AG09319 (cell line): ENCODE results near the gene SCG3.

Experiments
- DNase-seq: peaks from one replicate; pipeline ENCODE4 v3.0.0-alpha.2; 2010; ENCODE audit warnings: low read depth; ENCODE audit errors: extremely low read depth
- CTCF ChIP-seq: IDR thresholded peaks from 2 replicates; pipeline ENCODE4 v1.5.1; 2011; ENCODE audit warnings: low read depth, mild to moderate bottlenecking, inconsistent platforms, low read length, moderate library complexity

Gene SCG3

GRCh38 chr15:51727141-51727897 lies 46.0 kb downstream of the SCG3 start:
- TF ChIP-seq CTCF: peak; percentile 18
- no peak for DNase-seq

- no peak for DNase-seq
- TF ChIP-seq CTCF: no peak
Measured at GRCh38 chr15:51731549-51732267, 50.4 kb downstream of the SCG3 start.

GRCh38 chr15:51732646-51733045 lies 51.3 kb downstream of the SCG3 start:
- no peak for DNase-seq

GRCh38 chr15:51735228-51736010 lies 54.1 kb downstream of the SCG3 start:
- no peak for DNase-seq
- no peak for TF ChIP-seq CTCF

More at GRCh38 chr15:51732646-51733045, 51.3 kb downstream of the SCG3 start:
- TF ChIP-seq CTCF: no peak

- no peak for TF ChIP-seq CTCF
- no peak for DNase-seq
Measured at GRCh38 chr15:51736069-51736468, 54.8 kb downstream of the SCG3 start.

- TF ChIP-seq CTCF: no peak
- DNase-seq: no peak
Measured at GRCh38 chr15:51736751-51737521, 55.6 kb downstream of the SCG3 start.
